HT-29 (cell line): ENCODE data around the gene BUB1. TPM values are rescaled to one million over a fixed set of nuclear protein-coding genes. Genes with fewer than 3 reads are reported as not detected.
"Not testable (repeated sequence)": the region's sequence is repeated elsewhere in the genome, so short reads cannot be mapped to it uniquely, and the experiment has no call there.

ENCODE experiments used
- DNase-seq: peaks from one replicate; pipeline ENCODE4 v3.0.0-alpha.2; 2015; ENCODE audit warnings: low spot score
- total RNA-seq: library from RNA; depleted of rRNA; stranded (reverse); fragments of >200 nt; shearing (Covaris generic); gene quantifications from 2 replicates; pipeline ENCODE4 v1.2.3, GENCODE V29; 2014; rRNA removed

Gene BUB1
- total RNA-seq, 1 experiment from 2014 or later = 36.9 TPM

DNA sequence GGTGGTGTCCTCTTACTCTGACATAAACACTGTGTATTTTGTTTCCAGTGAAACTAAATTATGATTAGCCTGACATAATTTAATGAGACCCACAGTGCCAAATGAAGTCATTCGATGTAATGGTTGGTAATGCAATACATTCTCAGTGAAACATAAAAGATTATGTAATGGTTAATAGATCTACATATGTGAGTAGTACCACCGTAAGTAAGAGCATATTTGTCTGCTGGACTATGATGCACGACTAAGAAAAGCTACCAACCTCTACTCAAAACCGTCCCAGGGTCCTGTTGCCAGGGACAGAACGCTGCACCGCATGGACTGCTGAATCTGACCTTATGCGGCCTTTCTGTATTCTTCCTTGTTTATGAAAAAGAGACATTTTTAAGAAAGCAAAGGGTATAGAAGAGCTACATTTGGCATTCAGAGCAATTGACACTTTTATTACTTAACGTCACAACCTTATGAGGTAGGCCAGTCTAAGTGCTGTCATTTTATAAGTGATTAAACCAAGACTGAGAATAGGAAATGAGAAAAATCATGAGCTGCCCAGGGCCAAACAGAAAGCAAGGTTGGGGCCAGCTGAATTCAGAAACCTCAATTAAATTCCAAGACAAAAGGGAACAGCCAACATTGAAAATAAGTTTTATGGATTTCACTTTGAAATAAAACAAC is 73.8 kb downstream of the BUB1 start:
- not testable (repeated sequence) for DNase-seq

DNA sequence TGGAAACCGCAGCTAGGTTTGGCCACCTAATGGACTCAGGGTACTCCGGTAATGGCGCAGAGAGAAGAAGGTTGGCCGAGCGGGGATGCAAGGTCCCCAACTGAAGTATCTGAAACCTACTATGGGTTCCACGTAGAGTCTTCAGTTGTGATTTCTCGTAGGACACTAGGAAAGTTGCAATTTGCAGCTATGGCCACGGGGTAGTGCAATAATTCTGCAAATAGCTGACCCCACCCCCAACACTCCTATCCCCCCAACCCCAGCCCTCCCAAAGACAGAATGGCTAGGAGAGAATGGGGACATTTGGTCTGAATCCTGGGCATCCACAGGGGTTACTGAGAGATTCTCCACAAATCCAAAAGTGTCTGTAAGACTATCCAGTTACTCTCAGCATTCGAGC is 75.7 kb downstream of the BUB1 start:
- not testable (repeated sequence) for DNase-seq

DNA sequence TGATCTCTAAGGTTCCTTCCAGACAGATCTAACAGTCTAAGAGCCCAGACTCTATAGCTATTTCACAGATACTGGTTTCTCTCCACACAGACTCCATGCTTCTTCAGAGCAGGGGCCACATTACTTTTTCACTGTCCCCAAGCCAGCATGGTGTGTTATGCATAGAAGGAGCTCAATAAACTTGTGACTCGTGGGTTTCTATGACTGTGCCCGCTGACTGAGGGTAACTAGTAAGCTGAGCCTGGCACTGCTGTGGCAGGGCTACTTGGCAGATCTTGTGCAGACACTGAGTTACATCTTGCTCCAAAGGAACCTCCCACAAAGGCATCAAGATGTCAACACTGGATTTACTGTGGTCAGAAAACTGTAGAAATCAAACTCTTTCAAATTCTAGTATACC is 85.9 kb downstream of the BUB1 start:
- not testable (repeated sequence) for DNase-seq

DNA sequence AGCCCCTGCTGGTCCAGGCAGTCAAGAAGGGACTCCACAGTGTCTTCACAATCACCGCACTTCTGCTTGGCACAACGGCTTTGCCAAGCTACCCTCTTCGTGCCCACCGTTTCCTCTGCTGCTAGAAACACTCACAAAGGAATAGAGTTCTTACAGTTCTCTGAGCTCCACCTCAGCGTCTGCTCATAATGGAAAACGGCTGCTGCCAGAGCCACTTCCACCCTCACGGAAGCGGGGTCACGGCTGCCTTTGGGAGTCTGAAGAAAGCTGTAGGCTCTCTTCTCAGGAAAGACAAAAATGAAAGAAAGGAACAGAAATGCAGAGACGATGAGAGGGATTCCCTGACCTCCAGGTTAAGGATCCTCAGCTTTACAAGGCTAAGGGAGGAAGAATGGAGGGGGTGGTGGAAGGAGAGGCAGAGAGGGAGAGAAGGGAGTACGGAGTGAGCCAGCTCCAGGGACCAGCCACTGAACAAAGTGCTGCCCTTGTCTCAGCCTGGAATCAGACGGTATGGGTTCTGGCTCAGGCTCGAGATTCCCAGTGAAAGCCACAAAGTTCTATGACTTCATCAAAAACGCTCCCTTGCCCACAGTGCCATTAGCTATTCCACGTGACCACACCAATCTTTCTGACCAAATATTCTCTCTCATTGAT is 88.1 kb downstream of the BUB1 start:
- DNase-seq = not testable (repeated sequence)

DNA sequence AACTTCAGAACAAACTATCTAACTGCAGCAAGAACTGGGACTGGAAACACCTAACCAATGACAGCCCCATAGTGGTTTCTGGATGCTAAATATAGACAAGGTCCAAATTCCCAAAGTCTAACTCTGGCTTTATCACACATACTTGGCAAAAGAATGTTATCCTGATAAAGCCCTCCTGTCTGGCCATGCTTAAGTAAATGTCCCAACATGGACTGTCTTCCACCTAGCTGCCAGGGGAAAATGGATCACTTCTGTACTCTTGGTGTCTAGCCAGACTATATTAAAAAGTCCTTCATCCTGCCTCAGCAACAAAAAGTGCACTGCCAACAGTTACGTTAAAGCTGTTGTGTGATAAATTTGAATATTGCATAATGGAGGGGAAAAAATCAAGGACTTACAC is 89.3 kb downstream of the BUB1 start:
- DNase-seq = not testable (repeated sequence)

Other genes starting within 250 kb of the BUB1 start
- 0.81 and 1.8 TPM in 2 replicates for gene LIMS4, start 205.2 kb downstream of the BUB1 start, total RNA-seq
- 9.9 and 13.9 TPM in 2 replicates for gene RGPD6, start 100.8 kb downstream of the BUB1 start, total RNA-seq
- gene ACOXL, start 54.5 kb upstream of the BUB1 start, total RNA-seq = 3.9 and 5.3 TPM in 2 replicates